ENCODE data around the gene LITAF.

GRCh38 chr16:11635113-11635652 lies 48.5 kb upstream of the LITAF start:
- no peak for TF ChIP-seq EZH2 (IDR thresholded peaks at IDR 0.05; ENCODE audit: insufficient read depth, poor library complexity, severe bottlenecking)
- TF ChIP-seq EZH2phosphoT487 (IDR thresholded peaks at IDR 0.05; ENCODE audit: insufficient read depth, low read depth) = no peak
